PC-9 (cell line): ENCODE results near the gene CARD11. TPM values are rescaled to one million over a fixed set of nuclear protein-coding genes. Genes with fewer than 3 reads are reported as not detected.

Experiments used
- BruUV-seq: library from RNA; stranded (reverse); fragments of 400-500 nt; replicated peaks from 2 replicates; lab custom pipeline; 2021; lab: Mats Ljungman, UMichigan
- CTCF ChIA-PET: fragments of 300-600 bp; sonication (Branson Sonifier 250); formaldehyde crosslinking; loops from one replicate; lab custom pipeline; 2022; ENCODE audit warnings: antibody characterized with exemption; lab: Charles Lee
- POLR2A ChIA-PET: fragments of 300-600 bp; sonication (Branson Sonifier 250); formaldehyde crosslinking; loops from one replicate; lab custom pipeline; 2022; ENCODE audit warnings: antibody characterized with exemption; ENCODE audit not compliant: unreplicated experiment; lab: Charles Lee
- DNase-seq, 2 experiments: peaks; one replicate each; pipeline versions ENCODE4 v3.0.0 to v3.0.0-alpha.2; 2015 to 2022; ENCODE audit warnings: mixed read lengths in 1 of 2
- H2AFZ ChIP-seq: fragments of 200-600 bp; sonication (generic); 2 replicates; pipeline ENCODE4 v1.8.1; 2017; ENCODE audit warnings: antibody characterized with exemption
- H3F3A ChIP-seq: fragments of 200-600 bp; sonication (generic); 2 replicates; pipeline ENCODE4 v1.8.1; 2017; ENCODE audit warnings: antibody characterized with exemption, mild to moderate bottlenecking, low read depth; ENCODE audit not compliant: insufficient read depth
- H3K27ac ChIP-seq: fragments of 200-600 bp; sonication (generic); 2 replicates; pipeline ENCODE4 v1.6.1; 2016; ENCODE audit warnings: mixed run types
- H3K27me3 ChIP-seq: fragments of 200-600 bp; sonication (generic); 2 replicates; pipeline ENCODE4 v1.6.1; 2016; ENCODE audit warnings: low read depth, mixed run types; ENCODE audit not compliant: insufficient read depth
- H3K36me3 ChIP-seq: fragments of 200-600 bp; sonication (generic); 2 replicates; pipeline ENCODE4 v1.6.1; 2016; ENCODE audit warnings: low read depth, mixed run types
- H3K4me1 ChIP-seq: fragments of 200-600 bp; sonication (generic); replicated peaks from 2 replicates; pipeline ENCODE4 v1.6.1; 2016; ENCODE audit warnings: mixed run types; ENCODE audit not compliant: insufficient read depth
- H3K4me2 ChIP-seq: fragments of 200-600 bp; sonication (generic); 2 replicates; pipeline ENCODE4 v1.6.1; 2017; ENCODE audit warnings: mixed run types
- H3K4me3 ChIP-seq: fragments of 200-600 bp; sonication (generic); 2 replicates; pipeline ENCODE4 v1.6.1; 2016; ENCODE audit warnings: mixed run types
- H3K79me2 ChIP-seq: fragments of 200-600 bp; sonication (generic); 2 replicates; pipeline ENCODE4 v1.6.1; 2017; ENCODE audit warnings: low read depth, mixed run types
- H3K9me2 ChIP-seq: fragments of 200-600 bp; sonication (generic); 2 replicates; pipeline ENCODE4 v1.8.1; 2017; ENCODE audit warnings: mild to moderate bottlenecking; ENCODE audit not compliant: insufficient read depth
- H3K9me3 ChIP-seq: fragments of 200-600 bp; sonication (generic); 2 replicates; pipeline ENCODE4 v1.8.1; 2016; ENCODE audit warnings: low read depth; ENCODE audit not compliant: insufficient read depth
- H4K20me1 ChIP-seq: fragments of 200-600 bp; sonication (generic); 2 replicates; pipeline ENCODE4 v1.8.1; 2017; ENCODE audit not compliant: insufficient read depth
- CTCF ChIP-seq: fragments of 200-600 bp; sonication (generic); conservative IDR thresholded peaks from 2 replicates; pipeline ENCODE4 v1.6.1; 2017; ENCODE audit warnings: mixed run types, antibody characterized with exemption, mild to moderate bottlenecking, moderate library complexity
- EZH2 ChIP-seq: fragments of 200-600 bp; sonication (generic); IDR thresholded peaks from 2 replicates; pipeline ENCODE4 v1.8.0; 2017; ENCODE audit warnings: antibody characterized with exemption, low read depth
- intact Hi-C: fragments of 100-400 bp; cut with micrococcal nuclease; formaldehyde crosslinking; loops from one replicate; pipeline ENCODE4 v1.10.0; 2022; ENCODE audit not compliant: unreplicated experiment
- total RNA-seq: library from RNA; stranded (reverse); gene quantifications from 2 replicates; pipeline ENCODE4 v1.2.3, GENCODE V29; 2021

The CARD11 gene
- total RNA-seq, 1 experiment from 2014 or later: 62.6 TPM

- intact Hi-C loops: no loop called here
- no TSS peak for BruUV-seq
- H3K4me2 ChIP-seq: no peak overlapping the region
- no peaks in the 10 kb centered on the region for H4K20me1 ChIP-seq
- H3K27ac ChIP-seq: no peak overlapping the region
- H3K79me2 ChIP-seq: no peaks in the 10 kb centered on the region
- H3K9me2 ChIP-seq: no peaks in the 10 kb centered on the region
- ChIA-PET CTCF (no interaction called here), POLR2A (no interaction called here)
- DNase-seq: no peak
- peaks cover 22% of the 10 kb centered on the region; the same call in 1 of the 2 replicates for H3F3A ChIP-seq
- peaks cover 13% of the 10 kb centered on the region for H3K4me1 ChIP-seq
- peaks cover 7% of the 10 kb centered on the region; the same call in 1 of the 2 replicates for H3K36me3 ChIP-seq
- no peak overlapping the region for H3K4me3 ChIP-seq
- no peak overlapping the region for H2AFZ ChIP-seq
- TF ChIP-seq CTCF (no peak), EZH2 (no peak)
- H3K27me3 ChIP-seq: no peaks in the 10 kb centered on the region
- no peaks in the 10 kb centered on the region for H3K9me3 ChIP-seq
Measured at GRCh38 chr7:2930310-2931033, 113.2 kb downstream of the CARD11 start.

- no peak for TF ChIP-seq CTCF
- TF ChIP-seq EZH2: no peak
- no peaks in the 10 kb centered on the region for H3K9me2 ChIP-seq
- no peaks in the 10 kb centered on the region for H3K9me3 ChIP-seq
- DNase-seq: no peak
- no peaks in the 10 kb centered on the region for H3K79me2 ChIP-seq
- H3K4me1 ChIP-seq: peaks cover 13% of the 10 kb centered on the region
- no peak overlapping the region for H3K27ac ChIP-seq
- peaks cover 7% of the 10 kb centered on the region; the same call in 1 of the 2 replicates for H3K36me3 ChIP-seq
- BruUV-seq: no TSS peak
- CTCF ChIA-PET: no interaction called here
- no peak overlapping the region for H2AFZ ChIP-seq
- peaks cover 13% of the 10 kb centered on the region; the same call in 1 of the 2 replicates for H3F3A ChIP-seq
- no peaks in the 10 kb centered on the region for H3K27me3 ChIP-seq
- POLR2A ChIA-PET: no interaction called here
- no peak overlapping the region for H3K4me2 ChIP-seq
- intact Hi-C loops: no loop called here
- no peak overlapping the region for H3K4me3 ChIP-seq
- no peaks in the 10 kb centered on the region for H4K20me1 ChIP-seq
Measured at GRCh38 chr7:2929321-2930201, 114.1 kb downstream of the CARD11 start.

- intact Hi-C loops: no loop called here
- Histone ChIP-seq H3K79me2 (no peaks in the 10 kb centered on the region), H3K9me3 (no peaks in the 10 kb centered on the region), H3K27me3 (no peaks in the 10 kb centered on the region), H3K4me3 (no peak overlapping the region), H2AFZ (no peak overlapping the region), H3K27ac (no peak overlapping the region), H3K9me2 (no peaks in the 10 kb centered on the region), H3K4me1 (peaks cover 6% of the 10 kb centered on the region), H4K20me1 (no peaks in the 10 kb centered on the region), H3K4me2 (no peak overlapping the region), H3F3A (peaks cover 5% of the 10 kb centered on the region; the same call in 1 of the 2 replicates), H3K36me3 (peaks cover 7% of the 10 kb centered on the region; the same call in 1 of the 2 replicates)
- no peak for TF ChIP-seq CTCF
- TF ChIP-seq EZH2: no peak
- DNase-seq: no peak
- no TSS peak for BruUV-seq
- ChIA-PET POLR2A (no interaction called here), CTCF (no interaction called here)
Measured at GRCh38 chr7:2928613-2929311, 114.9 kb downstream of the CARD11 start.
